T-helper 17 cell (primary cell): ENCODE measurements around the gene PCDH1. TPM values are rescaled to one million over a fixed set of nuclear protein-coding genes. Genes with fewer than 3 reads are reported as not detected.
"Not testable (repeated sequence)": the region's sequence is repeated elsewhere in the genome, so short reads cannot be mapped to it uniquely, and the experiment has no call there.

Source experiments
- ATAC-seq: fragments of 150-1000 bp; cut with Tn5 transposase; 2 replicates; pipeline ENCODE4 v1.10.0; 2021; ENCODE audit warnings: mild to moderate bottlenecking, moderate library complexity
- DNase-seq, 3 donors: peaks; one replicate each; pipeline versions ENCODE4 v3.0.0 to v3.0.0-alpha.2; 2020 to 2021
- H3K9me3 ChIP-seq: one replicate; pipeline ENCODE4 v1.7.0; 2013; ENCODE audit warnings: low read length, mild to moderate bottlenecking; ENCODE audit not compliant: control insufficient read depth, poor library complexity, severe bottlenecking
- H3K27ac Mint-ChIP-seq: one replicate; pipeline ENCODE4 v1.8.0; 2022; ENCODE audit warnings: mild to moderate bottlenecking, moderate library complexity, mixed read lengths
- H3K27me3 Mint-ChIP-seq: one replicate; pipeline ENCODE4 v1.8.0; 2022; ENCODE audit warnings: mixed read lengths
- H3K36me3 Mint-ChIP-seq: one replicate; pipeline ENCODE4 v1.8.0; 2022; ENCODE audit warnings: low read depth, mixed read lengths
- H3K4me1 Mint-ChIP-seq: one replicate; pipeline ENCODE4 v1.8.0; 2022; ENCODE audit warnings: mild to moderate bottlenecking, mixed read lengths
- H3K4me3 Mint-ChIP-seq: one replicate; pipeline ENCODE4 v1.8.0; 2022; ENCODE audit warnings: mild to moderate bottlenecking, moderate library complexity, mixed read lengths
- total RNA-seq, 4 donors: library from RNA in 2 of 4; stranded (reverse) in 2 of 4; gene quantifications; one replicate each; pipeline ENCODE4 v1.2.3 and lab custom pipeline; 2022 to 2026

The PCDH1 gene
- under 1 TPM; 0.57 to 0.87 TPM for total RNA-seq
- total RNA-seq (lab: John Stamatoyannopoulos, UW) = 0.12 to 0.23 reads per million in 2 donors

DNA sequence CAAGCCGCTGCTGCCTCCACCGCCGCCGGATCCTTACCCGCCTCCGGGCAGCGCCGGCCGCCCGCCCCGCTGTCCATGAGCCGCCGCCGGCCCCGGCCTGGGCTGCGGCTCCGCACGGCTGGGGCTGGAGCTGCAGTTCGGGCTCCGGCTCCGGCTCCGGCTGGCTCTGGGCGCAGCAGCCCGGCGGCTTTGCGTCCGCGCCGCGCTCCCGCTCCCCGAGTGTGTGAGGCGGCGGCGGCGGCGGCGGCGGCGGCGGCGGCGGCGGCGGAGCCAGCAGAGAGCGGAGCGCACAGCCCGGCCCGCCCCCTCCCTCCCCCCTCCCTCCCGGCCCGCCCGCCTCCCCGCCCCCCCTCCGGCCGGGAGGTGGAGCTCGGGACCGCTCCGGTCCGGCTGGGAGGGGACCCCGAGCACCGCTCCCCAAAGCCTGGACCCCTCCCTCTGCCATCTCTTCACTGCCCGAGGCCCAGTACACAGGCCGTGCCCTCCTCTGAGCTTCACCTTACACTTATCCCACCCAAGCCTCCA, at the start of gene PCDH1:
Gene PCDH1, minus strand, starts transcription at position 225 of the 525 bp plus-strand sequence. Its CDS starts 148 bp downstream, at position 77.
- DNase-seq (peak in 2 of 3 donors; percentile 31 to 33), ATAC-seq (peak; percentile 25)
- no peaks in the 10 kb centered on the region for H3K9me3 ChIP-seq
- Mint-ChIP-seq H3K36me3 (peaks cover 9% of the 10 kb centered on the region), H3K27me3 (peaks cover 80% of the 10 kb centered on the region), H3K27ac (peak within 1 kb of the TSS; percentile 94), H3K4me1 (peaks cover 36% of the 10 kb centered on the region), H3K4me3 (peak within 1 kb of the TSS; percentile 98)

DNA sequence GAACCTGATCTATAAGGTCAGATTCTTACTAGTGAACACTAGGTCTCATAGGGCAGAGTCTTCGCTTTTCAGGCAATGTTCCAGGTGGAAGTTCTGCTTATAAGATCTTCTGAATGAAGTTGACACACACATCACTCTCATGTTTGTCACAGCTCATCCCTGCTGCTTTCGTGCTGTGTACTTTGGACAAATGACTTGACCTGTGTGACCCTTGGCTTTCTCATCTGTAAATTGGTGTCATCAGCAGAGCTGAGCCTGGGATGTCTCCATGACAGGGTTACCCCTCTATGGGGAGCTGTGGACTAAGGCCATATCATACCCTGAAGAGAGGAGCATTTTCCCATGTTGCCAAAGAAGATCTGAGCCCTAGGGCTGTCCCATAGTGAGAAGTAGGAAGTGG, 48.2 kb upstream of the PCDH1 start:
- no peaks in the 10 kb centered on the region for H3K9me3 ChIP-seq
- no peak overlapping the region for H3K27ac Mint-ChIP-seq
- no peak overlapping the region for H3K4me3 Mint-ChIP-seq
- H3K36me3 Mint-ChIP-seq = peaks cover 13% of the 10 kb centered on the region
- peaks cover 37% of the 10 kb centered on the region for H3K4me1 Mint-ChIP-seq
- no peaks in the 10 kb centered on the region for H3K27me3 Mint-ChIP-seq
- no peak for DNase-seq
- no peak for ATAC-seq

DNA sequence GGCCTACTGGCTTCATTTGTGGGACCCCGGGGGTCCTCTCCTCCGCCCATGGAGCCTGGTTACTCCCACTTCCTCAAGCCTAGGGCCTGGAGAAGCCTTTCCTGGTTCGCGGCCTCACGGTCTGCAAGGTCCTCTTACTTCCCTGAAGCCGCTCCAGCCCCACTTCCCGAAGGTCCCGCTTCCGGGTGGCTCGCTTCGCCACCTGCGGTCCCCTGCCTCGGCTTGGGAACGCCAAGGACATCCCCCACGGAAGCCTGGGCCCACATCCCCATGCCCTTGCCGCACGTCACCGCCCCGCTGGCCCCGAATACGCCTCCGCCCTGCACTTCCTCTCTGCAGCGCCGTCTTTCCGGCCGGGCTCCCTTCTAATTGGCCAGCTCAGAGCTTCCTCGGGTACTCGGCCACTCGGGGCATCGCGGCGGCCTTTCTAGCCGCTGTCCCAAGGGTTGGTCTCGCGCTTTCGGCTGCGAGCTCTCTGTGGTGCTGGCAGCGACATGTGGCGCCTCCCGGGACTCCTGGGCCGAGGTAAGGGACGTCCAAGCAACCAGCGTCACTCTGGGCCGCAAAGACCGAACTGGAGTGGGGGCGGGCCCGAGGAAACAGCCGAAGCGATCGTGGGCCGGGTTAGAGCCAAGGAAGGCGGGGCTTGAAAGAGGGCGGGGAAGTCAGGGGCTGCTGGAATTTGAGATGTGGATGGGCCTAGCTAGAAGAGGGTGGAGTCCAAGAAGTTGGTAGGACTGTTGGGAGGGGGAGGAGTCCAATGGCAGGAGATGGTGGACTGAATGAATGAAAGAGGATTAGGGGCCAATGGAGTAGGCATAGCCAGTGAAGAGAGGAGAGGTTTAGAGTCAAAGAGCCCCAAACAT, 45.5 kb upstream of the PCDH1 start, which contains the start of gene DELE1:
Gene DELE1, plus strand, starts transcription at position 424 of the 866 bp plus-strand sequence. Its CDS starts 71 bp downstream, at position 495.
- Mint-ChIP-seq H3K4me1 (peaks cover 35% of the 10 kb centered on the region), H3K4me3 (peak within 1 kb of the TSS; percentile 92), H3K27ac (peak within 1 kb of the TSS; percentile 98), H3K36me3 (peaks cover 4% of the 10 kb centered on the region), H3K27me3 (no peaks in the 10 kb centered on the region)
- DNase-seq (peak; percentile 79 to 81 (median 80)), ATAC-seq (peak; percentile 95)
- H3K9me3 ChIP-seq = no peaks in the 10 kb centered on the region

DNA sequence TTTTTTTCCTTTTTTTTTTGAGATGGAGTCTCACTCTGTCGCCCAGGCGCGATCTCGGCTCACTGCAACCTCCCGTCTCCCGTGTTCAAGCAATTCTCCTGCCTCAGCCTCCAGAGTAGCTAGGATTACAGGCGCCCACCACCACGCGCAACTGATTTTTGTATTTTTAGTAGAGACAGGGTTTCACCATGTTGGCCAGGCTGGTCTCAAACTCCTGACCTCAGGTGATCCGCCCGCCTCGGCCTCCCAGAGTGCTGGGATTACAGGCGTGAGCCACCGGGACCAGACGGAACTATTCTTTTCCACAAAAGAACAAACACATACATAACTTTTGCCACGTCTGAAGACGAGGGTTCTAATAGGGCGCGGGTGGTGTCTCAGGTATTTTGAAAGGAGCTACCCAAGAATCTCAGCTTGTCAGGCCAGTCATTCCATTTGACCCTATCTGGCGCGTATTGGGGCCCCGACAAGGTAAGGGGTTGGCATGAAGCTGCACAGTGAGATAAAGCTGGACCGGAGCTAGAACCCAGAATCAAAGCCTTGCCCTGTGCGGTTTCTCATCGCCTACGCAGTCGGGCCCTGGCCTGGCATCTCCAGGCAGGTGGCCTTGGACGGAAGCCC, 44.7 kb upstream of the PCDH1 start:
- H3K27ac Mint-ChIP-seq = peak overlapping the region; percentile 98
- DNase-seq, H3K27me3 Mint-ChIP-seq, ATAC-seq, H3K36me3 Mint-ChIP-seq, H3K9me3 ChIP-seq: not testable (repeated sequence)
- H3K4me1 Mint-ChIP-seq = peaks cover 31% of the 10 kb centered on the region
- H3K4me3 Mint-ChIP-seq = peak overlapping the region; percentile 92

DNA sequence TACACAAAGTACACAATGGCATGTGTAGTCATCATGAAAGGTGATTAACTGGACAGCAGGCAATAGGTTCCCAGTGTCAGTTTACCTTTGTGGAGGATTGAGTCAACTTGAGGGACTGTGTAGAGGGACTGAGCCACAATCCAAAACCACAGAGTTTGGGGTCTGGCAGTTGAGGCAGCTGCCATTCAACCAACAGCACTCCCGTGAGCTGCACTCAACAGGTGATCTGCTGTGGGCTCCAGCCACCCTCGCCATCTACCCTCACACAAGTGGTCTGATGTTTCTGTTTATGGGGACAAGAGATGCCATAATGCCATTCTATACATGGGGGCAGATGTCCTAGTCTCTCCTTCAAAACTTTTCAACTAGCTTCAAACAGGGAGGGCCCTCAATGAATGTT, 42.6 kb upstream of the PCDH1 start:
- no peak overlapping the region for H3K4me3 Mint-ChIP-seq
- DNase-seq (no peak), ATAC-seq (no peak)
- H3K27ac Mint-ChIP-seq = peak overlapping the region; percentile 80
- no peaks in the 10 kb centered on the region for H3K9me3 ChIP-seq
- peaks cover 22% of the 10 kb centered on the region for H3K4me1 Mint-ChIP-seq
- peaks cover 24% of the 10 kb centered on the region for H3K27me3 Mint-ChIP-seq
- H3K36me3 Mint-ChIP-seq = peaks cover 8% of the 10 kb centered on the region

DNA sequence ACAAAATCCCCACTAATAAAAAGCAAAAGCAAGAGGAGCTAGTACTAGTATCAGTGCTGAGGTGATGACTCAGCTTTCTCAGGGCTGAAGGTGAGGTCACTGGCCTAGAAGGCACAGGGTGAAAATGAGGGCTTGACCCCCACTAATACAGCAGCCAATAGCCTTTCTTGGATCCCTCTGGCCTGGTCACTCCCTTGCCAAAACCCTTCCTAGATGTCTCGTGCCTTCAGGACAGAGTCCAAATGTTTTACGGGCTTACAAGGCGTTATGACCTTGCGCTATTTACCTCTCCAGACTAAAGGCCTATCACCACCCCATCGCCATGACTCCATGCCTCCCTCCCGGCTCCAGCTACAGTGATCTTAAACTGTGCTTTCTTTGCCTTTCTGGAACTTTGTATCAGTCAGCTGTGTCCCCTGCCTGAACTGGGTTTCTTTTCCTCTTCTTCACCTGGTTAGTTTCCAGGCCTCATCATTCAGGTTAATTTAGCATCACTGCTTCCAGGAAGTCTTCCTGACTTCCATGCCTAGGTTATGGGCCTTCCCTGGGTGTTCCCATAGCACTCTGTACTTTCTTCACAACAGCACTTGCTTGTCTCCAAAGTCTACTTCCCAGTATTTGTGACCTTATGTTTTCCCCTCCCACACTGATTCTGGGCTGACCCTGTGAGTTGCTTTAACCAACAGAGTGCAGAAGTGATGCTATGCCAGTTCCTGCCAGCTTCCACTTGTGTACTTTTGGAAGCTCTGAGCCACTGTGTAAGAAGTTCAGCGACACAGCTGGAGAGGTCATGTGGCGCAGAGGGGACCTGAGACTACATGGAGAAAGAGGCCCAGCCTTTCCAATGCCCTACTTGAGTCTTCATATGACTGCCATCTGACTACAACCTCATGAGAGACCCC, 41.3 kb upstream of the PCDH1 start:
- Mint-ChIP-seq H3K36me3 (peaks cover 11% of the 10 kb centered on the region), H3K4me3 (no peak overlapping the region), H3K27ac (no peak overlapping the region), H3K4me1 (peaks cover 20% of the 10 kb centered on the region), H3K27me3 (peaks cover 37% of the 10 kb centered on the region)
- no peak for ATAC-seq
- H3K9me3 ChIP-seq = no peaks in the 10 kb centered on the region
- DNase-seq = no peak

DNA sequence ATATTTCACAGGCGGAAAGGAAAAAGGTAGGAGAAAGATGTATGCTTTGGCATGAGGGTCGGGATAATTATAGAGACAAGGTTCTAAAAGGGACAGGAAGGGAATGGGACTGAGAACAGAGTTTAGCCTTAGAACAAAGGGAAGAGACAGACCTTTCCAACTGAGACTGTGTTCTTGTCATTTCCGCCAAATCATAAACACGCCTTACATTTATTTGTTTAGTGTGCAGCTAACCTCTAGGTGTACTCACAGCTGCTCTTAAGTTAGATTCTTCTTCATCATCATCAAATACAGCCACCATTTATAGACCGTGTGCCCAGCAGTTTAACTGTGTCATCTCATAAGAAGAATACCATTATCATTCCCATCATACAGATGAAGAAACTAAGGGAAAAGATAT, 39.5 kb upstream of the PCDH1 start:
- no peaks in the 10 kb centered on the region for H3K9me3 ChIP-seq
- Mint-ChIP-seq H3K27ac (no peak overlapping the region), H3K27me3 (peaks cover 48% of the 10 kb centered on the region), H3K4me3 (no peak overlapping the region), H3K4me1 (peaks cover 16% of the 10 kb centered on the region), H3K36me3 (peaks cover 9% of the 10 kb centered on the region)
- DNase-seq (no peak), ATAC-seq (no peak)

DNA sequence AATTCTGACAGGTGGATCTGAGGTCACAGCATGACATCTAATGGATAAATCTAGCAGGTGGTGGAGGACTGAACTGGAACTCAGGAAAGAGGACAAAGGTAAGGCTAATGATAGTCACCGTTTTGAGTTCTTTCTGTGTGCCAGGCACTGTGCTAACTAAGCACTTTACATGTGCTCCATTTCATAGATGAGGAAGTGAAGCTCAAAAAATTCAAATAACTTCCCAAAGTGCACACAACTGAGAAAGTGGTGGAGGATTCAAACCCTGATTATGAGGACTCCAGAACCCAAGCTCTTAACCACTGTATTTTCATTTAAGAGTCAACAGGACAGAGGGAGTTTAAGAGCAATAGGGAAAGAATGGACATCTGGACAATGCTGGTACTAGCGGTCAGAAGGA, 38.3 kb upstream of the PCDH1 start:
- peaks cover 9% of the 10 kb centered on the region for H3K36me3 Mint-ChIP-seq
- H3K4me1 Mint-ChIP-seq = peaks cover 15% of the 10 kb centered on the region
- ATAC-seq = no peak
- no peak for DNase-seq
- H3K9me3 ChIP-seq = no peaks in the 10 kb centered on the region
- H3K4me3 Mint-ChIP-seq = no peak overlapping the region
- no peak overlapping the region for H3K27ac Mint-ChIP-seq
- H3K27me3 Mint-ChIP-seq = peaks cover 53% of the 10 kb centered on the region

DNA sequence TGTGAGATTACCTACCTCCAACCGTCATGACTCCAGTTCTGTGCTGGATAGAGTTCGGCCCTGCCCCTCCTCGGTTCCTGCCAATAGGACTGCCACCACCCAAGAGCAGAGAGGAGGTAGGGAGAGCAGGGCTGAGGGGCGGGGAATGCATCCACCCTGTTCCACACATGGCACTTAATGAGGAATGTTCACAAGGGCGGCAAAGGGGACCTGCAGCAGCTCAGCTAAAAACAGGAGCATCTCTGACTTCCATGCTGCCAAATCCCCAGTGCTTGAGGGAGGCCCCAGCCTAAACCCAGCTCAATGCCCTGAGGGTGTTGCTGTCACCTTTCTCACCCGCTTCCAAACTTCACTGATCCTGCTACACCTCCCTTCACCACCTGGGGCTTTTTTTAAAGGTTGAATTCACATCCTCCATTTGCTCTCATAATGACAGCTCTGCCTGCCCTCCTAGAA, 37.7 kb upstream of the PCDH1 start:
- H3K27me3 Mint-ChIP-seq = peaks cover 53% of the 10 kb centered on the region
- peaks cover 11% of the 10 kb centered on the region for H3K4me1 Mint-ChIP-seq
- no peak overlapping the region for H3K4me3 Mint-ChIP-seq
- H3K27ac Mint-ChIP-seq = no peak overlapping the region
- no peaks in the 10 kb centered on the region for H3K9me3 ChIP-seq
- peaks cover 9% of the 10 kb centered on the region for H3K36me3 Mint-ChIP-seq
- DNase-seq (no peak), ATAC-seq (no peak)

DNA sequence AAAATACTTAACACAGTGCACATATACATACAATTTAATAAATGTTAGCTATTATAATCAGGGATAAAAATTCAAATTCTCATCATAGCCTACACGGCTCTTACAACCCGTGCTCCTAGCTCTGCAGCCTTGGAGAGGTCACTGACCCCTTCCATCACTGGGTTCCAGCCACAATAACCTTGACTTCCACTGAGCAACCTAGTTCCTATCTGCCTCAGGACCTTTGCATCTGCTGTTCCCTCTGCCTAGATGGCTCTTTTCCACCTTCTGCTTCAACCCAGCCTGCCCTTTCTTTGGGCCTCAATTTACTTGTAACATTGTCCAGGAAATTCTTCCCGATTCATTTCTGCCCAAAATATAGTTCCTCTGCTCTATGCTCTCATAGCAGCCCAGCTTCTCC, 36.6 kb upstream of the PCDH1 start:
- no peak overlapping the region for H3K27ac Mint-ChIP-seq

DNA sequence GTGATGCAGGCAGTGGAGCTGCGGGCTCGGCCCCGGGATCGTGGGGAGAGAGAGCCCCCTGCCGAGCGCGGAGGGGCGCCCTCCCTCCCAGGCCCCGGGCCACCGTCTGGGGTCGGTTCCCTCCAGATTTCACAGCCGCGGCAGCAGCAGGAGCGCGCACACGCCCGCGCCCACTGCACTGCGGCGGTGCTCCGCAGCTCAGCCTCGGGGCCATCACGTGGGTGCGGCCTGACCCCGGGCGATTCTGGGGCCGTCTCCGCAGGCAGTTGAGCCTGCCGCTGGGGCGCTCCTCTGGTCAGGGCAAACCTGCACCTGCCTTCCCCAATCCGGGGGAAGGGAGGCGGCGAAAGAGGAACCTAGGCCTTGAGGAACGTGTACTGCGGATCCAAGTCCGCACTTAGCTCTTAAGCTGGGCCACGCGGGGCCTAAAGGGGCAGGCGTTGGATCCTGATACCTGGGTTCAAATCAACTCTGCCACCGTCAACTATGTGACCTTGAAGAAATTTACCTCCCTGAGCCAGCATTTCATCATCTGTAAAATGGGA, 36.1 kb upstream of the PCDH1 start:
- ATAC-seq = peak; percentile 57
- peaks cover 53% of the 10 kb centered on the region for H3K27me3 Mint-ChIP-seq
- peak overlapping the region; percentile 5 for H3K4me3 Mint-ChIP-seq
- no peak overlapping the region for H3K27ac Mint-ChIP-seq
- peaks cover 10% of the 10 kb centered on the region for H3K36me3 Mint-ChIP-seq
- H3K9me3 ChIP-seq = no peaks in the 10 kb centered on the region
- DNase-seq = peak in 1 of 3 donors; percentile 14
- H3K4me1 Mint-ChIP-seq = peaks cover 11% of the 10 kb centered on the region

More for the DNA sequence above, 36.6 kb upstream of the PCDH1 start:
- ATAC-seq (no peak), DNase-seq (no peak)
- peaks cover 10% of the 10 kb centered on the region for H3K36me3 Mint-ChIP-seq
- H3K4me1 Mint-ChIP-seq = peaks cover 11% of the 10 kb centered on the region
- peak overlapping the region; percentile 75 for H3K4me3 Mint-ChIP-seq
- H3K27me3 Mint-ChIP-seq = peaks cover 53% of the 10 kb centered on the region
- H3K9me3 ChIP-seq = no peaks in the 10 kb centered on the region

DNA sequence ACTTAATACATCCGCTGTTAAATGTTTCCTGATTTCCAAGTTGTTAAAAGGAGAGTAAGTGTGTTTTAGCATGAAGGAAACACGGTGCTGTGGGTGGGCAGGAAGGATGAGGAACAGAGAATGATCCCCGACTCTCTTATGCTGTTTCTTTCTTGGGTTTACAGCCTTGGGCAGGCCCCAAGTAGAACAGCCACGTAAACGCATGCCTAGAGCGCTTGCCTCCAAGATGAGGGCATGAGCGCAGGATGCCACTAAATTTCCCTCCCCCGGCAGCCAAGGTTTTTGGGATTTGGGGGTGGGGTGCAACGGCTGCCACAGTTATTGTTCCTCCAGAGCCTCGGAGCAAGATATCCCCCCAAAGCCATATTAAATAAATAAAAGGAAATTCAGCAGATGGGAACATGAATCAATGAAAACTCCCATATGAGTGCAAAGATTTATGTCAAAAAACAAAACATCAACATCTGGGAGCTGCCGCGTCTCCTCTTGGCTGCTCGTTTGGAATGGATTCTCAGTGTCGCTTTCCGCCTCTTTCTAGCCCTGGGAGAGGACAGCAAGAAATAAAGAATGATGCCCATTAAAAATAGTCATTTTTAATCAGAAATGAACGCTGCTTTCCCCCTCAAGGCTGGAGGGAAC, 35.5 kb upstream of the PCDH1 start:
- no peak for ATAC-seq
- no peaks in the 10 kb centered on the region for H3K9me3 ChIP-seq
- no peak for DNase-seq
- peak overlapping the region; percentile 5 for H3K4me3 Mint-ChIP-seq
- H3K27me3 Mint-ChIP-seq = peaks cover 53% of the 10 kb centered on the region
- H3K27ac Mint-ChIP-seq = no peak overlapping the region
- H3K4me1 Mint-ChIP-seq = peaks cover 11% of the 10 kb centered on the region
- H3K36me3 Mint-ChIP-seq = peaks cover 10% of the 10 kb centered on the region
